GM19468 (cell line): ENCODE results near the gene PHF1.
"Not testable (repeated sequence)": the region's sequence is repeated elsewhere in the genome, so short reads cannot be mapped to it uniquely, and the experiment has no call there.

Experiments
- ATAC-seq: cut with Tn5 transposase; IDR thresholded peaks from one replicate; pipeline ENCODE4 v1.9.1; 2021; ENCODE audit warnings: mild to moderate bottlenecking, moderate library complexity, moderate number of reproducible peaks; ENCODE audit not compliant: unreplicated experiment; ENCODE audit errors: extremely low read depth

PHF1 gene

DNA sequence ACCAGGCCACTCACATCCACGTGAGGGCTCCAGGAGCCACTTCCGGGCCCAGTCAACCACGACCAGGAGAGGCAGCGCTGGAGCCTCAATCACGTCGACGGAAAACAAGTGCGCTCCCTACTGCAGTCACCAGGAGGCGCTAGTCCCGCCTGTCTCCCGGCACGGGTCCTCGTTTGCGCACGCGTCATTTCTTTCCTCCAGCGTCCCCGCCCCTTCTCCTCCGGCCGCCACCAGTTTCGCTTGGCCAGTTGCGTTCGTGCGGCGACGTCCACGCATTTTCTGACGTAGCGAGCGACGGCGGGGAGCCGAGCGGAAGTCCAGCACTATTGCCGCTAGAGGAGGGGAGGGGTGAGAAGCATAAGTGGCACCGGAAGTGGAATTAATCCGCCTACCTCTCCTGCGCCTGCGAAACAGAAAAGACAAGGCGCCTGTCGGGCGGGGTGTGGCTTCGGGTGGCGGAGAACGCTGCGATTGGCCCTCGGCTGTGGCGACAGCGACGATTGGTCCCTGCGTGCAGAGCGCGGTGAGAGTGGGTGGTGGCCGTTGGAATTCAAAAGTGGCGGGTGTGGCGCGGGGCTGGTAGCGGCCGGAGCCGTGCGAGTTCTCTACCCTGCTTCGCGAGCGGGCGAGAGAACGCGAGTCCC is 19.4 kb upstream of the PHF1 start, which contains the start of gene KIFC1:
Gene KIFC1, plus strand, starts transcription at position 546 of the 644 bp plus-strand sequence. CDS start 163 bp downstream, outside the sequence.
- ATAC-seq = peak; percentile 82

DNA sequence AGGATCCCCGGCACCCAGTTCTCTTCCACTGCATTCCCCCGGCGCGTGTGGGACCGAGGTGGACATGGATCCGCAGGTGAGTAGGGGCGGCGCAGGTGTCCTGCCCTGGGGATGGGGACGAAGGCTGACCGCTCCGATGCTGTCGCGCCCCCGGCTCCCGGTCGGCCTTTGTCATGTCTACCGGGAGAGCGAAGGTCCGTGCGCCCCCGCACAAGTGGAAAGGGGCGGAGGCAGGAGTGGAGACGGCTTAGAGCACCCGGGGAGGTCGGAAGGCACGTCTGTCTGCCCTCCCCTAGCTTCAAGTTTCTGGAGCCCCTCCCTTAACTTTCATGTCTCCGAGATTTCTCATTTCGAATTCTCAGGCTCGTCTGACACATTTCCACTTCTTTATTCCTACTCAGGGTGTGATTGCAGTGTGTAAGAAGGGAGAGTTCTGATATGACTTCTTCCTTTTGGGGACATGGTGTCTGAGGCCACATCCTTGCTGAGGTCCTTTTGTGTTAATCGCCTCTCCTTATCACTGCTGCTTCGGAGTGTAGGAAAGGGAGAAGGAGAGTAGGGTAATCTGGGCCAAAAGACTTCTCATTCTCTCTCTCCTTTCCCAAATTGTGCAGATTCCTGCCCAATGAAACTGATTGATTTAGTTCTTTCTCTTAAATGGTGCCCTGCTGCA is 18.8 kb upstream of the PHF1 start:
- no peak for ATAC-seq

DNA sequence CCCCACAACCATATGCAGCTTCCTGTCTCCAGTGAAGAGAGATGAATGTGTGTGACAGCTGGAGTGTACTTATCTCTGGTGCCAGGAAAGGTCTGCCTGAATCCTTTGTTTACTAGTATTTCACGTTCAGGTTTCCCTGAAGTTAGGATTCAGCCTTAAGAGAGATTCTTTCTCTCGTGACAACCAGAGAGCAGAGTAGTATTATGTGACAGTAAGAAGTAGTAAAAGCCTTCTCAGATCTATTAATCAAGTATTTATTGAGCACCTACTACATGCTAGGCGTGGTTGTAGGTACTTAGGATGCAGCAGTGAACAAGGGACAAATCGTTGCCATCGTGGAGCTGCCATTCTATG is 18.2 kb upstream of the PHF1 start:
- no peak for ATAC-seq

DNA sequence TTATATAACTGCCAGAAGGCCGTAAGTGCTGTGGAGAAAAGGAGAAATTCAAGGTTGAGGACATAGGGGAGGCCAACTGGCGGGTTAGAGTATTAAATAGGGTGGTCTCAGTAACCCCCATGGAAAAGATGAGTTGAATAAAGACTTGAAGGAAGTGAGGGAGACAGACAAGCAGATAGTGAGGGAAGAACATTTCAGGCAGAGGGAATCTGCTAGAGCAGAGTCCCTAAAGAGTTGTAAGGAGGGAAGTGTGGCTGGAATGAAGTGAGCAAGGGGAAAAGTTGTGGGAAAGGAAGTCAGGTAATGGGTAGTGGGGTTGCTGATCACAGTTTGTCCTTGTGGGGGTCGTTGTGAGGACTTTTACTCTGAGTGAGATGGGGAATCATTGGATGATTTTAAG is 17.8 kb upstream of the PHF1 start:
- no peak for ATAC-seq

DNA sequence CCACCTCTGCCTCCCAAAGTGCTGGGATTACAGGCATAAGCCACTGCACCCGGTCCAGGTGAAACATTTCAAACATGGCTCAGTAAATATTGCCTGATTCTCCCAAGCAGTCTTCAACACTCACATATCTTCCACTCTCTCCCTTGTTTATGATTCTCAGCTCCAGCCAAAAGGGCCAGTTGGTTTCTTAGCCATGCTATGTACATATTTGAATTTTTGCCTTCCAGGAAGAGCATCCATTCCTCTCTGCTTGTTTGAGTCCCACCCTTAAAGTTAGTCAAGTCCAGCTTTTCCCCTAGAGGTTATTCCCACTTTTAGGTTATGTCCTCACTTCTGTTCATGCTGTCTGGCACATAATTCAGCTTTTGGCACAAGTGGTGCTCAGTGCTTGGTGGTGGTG is 13.3 kb upstream of the PHF1 start:
- no peak for ATAC-seq

DNA sequence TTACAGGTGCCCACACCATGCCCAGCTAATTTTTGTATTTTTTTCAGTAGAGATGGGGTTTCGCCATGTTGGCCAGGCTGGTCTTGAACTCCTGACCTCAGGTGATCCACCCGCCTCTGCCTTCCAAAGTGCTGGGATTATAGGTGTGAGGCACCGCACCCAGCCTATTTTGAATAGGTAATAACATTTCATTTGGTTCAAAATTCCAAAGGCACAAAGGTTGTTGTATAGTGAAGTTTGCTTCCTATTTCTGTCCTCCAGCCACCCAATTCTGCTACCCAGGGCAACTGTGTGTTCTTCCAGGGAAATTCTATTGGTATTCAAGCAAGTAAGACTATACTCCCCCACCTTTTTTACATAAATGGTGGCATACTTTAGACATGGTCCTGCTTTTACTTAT is 12.2 kb upstream of the PHF1 start:
- ATAC-seq = not testable (repeated sequence)

DNA sequence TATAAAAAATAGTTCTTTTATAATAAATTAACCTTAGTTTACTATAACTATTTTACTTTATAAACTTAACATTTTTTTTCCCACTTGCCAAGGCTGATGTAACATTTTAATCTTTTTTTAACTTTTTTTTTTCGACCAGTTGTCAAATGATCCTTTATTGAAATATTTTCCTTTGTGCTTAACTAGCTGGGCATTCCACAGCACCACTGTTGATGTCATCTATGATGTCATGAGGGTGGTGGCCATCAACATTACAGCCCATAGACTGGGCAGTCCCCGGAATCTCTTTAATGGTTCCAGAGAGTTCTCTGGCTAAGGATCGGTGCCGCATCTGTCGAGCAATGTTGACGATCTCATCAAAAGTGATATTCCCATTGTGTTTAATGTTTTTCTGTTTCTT is 10.9 kb upstream of the PHF1 start:
- ATAC-seq = not testable (repeated sequence)

DNA sequence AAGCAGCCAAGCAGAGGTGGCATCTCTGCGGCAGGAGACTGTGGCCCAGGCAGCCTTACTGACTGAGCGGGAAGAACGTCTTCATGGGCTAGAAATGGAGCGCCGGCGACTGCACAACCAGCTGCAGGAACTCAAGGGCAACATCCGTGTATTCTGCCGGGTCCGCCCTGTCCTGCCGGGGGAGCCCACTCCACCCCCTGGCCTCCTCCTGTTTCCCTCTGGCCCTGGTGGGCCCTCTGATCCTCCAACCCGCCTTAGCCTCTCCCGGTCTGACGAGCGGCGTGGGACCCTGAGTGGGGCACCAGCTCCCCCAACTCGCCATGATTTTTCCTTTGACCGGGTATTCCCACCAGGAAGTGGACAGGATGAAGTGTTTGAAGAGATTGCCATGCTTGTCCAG is 5.9 kb upstream of the PHF1 start:
- no peak for ATAC-seq

DNA sequence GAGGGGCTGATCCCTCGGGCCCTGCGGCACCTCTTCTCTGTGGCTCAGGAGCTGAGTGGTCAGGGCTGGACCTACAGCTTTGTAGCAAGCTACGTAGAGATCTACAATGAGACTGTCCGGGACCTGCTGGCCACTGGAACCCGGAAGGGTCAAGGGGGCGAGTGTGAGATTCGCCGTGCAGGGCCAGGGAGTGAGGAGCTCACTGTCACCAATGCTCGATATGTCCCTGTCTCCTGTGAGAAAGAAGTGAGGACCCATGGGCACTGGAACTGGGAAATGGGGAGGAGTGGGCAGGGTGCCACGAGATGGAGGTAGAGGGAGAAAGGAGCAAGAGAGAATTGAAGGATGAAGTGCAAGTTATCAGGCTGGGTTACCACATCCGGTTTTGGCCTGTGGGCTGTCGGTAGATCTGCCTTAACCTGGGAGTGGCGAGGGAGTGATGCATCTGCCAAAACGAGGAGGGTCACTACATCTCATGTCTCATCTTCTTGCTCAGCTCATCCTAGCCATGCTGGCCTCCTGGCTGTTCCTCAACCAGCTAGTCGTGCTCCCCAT is 5.4 kb upstream of the PHF1 start:
- no peak for ATAC-seq

DNA sequence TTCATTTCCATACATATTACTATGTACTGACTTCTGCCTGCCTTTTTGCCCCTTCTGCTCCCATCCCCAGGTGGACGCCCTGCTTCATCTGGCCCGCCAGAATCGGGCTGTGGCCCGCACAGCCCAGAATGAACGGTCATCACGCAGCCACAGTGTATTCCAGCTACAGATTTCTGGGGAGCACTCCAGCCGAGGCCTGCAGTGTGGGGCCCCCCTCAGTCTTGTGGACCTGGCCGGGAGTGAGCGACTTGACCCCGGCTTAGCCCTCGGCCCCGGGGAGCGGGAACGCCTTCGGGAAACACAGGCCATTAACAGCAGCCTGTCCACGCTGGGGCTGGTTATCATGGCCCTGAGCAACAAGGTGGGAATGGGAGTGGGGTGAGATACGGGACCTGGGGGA is 4.7 kb upstream of the PHF1 start:
- ATAC-seq = no peak

DNA sequence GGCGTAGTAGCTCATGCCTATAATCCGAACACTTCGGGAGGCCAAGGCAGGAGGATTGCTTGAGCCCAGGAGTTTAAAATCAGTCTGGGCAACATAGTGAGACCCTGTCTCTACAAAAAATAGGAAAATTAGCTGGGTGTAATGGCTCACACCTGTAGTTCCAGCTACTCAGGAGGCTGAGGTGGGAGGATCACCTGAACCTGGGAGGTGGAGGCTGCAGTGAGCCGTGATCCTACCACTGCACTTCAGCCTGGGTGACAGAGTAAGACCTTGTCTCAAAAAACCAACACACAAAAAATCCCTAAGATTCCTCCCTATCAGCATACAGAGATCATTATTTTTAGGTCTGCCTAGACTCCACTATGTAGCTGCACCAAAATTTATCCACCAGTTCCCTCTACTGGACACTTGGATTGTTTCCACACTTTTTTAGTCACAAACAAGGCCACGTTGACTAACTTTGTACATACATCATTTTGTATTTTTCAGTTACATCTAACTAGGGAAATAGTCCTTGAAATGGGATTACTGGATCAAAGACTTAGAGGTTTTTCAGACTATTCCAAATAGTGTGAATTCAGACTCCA is 3.6 kb upstream of the PHF1 start:
- no peak for ATAC-seq

DNA sequence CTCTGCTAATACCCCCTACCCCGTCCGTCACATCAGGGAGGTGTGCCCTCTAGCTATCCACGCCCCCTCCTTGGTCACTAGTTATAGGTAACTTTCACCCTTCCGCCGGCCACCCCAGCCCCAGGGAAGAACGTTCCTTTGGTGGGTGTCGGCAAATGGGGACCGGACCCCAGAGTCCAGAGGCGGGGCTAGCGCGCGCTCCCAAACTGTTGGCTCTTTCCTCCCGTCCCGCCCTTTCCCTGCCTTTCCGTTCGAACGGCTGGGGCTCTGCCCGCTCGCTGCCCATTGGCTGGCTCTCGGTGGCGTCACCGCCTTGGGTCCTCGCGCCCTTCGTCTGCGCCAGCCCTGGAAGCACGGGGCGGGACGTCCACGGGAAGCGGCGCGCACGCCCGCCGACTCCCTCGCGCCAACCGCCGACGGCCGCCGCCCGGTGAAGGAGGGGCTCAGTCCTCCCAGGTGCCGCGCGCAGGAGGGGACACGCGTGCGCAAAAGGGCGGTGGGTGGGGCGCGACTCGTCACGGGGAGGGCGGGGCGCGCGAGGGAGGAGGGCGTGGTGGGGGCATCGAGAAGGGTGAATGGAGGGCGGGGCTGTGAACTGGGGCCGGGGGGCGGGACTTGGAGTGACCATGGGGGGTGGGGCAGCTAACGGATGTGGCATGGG is 634 bp upstream of the PHF1 start:
- ATAC-seq = peak; percentile 63

DNA sequence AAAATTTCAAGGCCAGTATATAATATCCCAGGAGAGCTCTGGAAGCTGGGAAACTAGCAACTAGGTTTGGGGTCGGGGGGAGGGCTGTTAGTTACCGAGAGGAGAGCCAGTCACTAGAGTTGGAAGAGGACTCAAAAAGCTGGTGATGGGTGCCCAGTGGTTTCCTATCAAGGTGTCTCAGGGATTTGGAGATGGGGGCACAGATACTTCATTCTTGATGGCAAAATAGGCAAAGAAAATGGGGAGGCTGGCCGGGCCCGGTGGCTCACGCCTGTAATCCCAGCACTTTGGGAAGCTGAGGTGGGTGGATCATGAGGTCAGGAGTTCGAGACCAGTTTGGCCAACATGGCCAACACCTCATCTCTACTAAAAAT is 805 bp downstream of the PHF1 start:
- no peak for ATAC-seq

DNA sequence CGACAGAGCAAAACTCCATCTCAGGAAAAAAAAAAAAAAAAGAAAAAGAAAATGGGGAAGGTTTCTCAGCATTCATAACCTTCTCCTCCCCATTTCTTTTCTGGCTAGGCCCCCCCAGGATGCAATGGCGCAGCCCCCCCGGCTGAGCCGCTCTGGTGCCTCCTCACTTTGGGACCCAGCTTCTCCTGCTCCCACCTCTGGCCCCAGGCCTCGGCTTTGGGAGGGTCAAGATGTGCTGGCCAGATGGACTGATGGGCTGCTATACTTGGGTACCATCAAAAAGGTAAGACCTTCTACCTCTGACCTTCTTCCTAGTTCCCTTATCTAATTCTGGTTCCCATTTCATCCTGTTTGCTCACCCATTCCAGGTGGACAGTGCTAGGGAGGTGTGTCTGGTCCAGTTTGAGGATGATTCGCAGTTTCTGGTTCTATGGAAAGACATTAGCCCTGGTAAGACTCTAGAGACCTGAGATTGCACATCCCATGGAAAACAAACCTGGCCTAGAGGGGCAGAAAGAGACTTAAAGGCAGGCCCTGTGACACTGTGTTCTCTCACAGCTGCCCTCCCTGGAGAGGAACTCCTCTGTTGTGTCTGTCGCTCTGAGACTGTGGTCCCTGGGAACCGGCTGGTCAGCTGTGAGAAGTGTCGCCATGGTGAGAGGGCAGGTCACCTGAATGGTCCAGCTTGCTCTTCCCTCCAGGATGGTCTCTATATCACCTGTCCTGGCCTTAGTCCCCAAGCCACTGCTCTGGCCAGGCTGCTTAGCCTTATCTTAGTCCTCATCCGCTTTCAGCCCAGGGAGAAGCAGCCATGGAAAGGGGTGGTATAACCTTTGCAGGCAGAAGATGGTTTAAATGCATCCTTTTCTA is 1.6 kb downstream of the PHF1 start:
- ATAC-seq = no peak

DNA sequence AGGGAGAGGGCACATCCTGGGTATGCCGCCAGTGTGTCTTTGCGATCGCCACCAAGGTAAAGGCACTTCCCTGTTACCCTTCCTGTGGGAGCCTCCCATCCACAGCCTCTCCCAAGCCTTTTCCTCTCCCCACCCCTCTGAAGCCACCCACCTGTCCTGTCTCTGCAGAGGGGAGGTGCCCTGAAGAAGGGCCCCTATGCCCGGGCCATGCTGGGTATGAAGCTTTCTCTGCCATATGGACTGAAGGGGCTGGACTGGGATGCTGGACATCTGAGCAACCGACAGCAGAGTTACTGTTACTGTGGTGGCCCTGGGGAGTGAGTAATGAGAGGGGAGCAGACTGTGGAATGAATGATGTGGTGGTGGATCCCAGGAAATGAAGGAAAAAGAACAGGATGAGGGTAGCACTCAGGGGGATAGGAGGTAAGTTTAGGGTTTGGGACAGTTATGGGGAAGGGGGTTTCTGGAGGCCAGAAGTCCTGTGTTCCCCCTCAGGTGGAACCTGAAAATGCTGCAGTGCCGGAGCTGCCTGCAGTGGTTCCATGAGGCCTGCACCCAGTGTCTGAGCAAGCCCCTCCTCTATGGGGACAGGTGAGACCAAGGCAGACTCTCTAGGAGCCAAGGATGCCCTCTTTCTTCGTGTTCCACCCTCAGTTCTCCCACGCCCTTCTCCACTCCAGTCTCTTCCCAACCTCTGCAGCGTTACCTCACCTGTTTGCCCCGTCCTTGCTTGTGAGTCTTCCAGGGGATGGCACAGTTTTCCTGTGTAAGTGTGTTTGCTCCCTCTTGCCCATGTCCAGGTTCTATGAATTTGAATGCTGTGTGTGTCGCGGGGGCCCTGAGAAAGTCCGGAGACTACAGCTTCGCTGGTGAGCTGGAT is 2.7 kb downstream of the PHF1 start:
- ATAC-seq = no peak

DNA sequence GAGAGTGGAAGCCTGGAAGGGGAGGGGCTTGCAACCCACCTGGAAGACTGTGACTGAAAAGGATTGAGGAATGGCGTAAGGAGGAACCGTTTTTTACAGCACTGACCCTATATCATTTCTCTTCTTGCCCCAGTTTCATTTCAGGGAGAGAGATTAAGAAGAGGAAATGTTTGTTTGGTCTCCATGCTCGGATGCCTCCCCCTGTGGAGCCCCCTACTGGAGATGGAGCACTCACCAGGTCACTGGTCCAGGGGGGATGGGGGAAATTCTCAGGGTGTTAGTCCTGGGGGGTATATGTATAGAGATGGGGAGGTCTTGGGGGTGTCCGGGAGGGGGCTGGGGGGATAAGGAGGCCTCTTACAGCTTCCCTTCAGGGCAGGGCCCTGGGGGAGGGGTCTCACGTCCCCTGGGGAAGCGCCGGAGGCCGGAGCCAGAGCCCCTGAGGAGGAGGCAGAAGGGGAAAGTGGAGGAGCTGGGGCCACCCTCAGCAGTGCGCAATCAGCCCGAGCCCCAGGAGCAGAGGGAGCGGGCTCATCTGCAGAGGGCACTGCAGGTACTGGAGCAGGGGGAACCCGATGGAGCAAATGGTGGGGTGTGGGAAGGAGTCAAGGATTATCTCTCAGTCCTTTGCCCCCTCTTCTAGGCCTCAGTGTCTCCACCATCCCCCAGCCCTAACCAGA is 3.9 kb downstream of the PHF1 start:
- ATAC-seq = no peak

DNA sequence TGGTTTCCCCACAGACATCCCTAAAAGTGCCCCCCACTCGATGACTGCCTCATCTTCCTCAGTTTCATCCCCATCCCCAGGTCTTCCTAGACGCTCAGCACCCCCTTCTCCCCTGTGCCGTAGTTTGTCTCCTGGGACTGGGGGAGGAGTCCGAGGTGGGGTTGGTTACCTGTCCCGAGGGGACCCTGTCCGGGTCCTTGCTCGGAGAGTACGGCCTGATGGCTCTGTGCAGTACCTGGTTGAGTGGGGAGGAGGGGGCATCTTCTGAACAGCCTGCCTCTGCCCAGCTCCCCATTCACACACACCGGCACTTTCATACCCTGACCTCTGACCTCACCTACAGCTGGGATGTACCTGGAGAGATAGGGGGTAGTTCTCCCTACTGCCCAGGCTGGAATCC is 5.0 kb downstream of the PHF1 start:
- no peak for ATAC-seq

DNA sequence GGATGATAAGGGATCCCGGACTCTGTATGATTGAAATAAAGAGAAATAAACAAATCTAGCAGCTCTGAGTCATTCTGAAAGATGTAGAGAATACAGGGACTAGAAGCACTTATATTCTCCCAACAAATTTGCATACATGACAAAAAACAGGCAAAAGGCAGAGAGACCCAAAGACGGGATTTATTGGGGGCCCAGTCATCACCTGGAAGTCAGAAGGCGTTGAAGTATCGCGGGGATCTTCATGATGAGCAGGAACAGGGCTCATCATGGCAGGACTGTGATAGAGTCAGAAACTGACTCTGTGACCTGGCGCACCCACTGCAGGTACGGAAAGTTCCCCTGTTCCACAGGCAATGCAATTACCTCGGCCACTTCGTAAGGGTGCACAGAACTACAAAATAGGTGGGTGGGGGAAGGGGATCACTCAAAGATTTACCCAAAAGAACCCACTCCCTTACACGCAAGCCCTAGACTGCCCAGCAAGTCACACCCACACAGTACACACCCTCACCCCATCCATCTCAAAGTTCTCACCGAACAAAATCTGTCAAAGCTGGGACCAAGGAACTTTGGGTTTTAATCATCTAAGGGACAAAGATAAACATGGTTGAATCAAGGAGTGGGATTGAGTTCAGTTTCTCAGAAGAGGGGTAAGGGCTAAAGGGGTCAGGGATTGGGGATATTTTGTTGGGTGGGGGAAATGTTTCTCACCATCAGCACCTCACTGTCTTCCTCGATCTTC is 5.7 kb downstream of the PHF1 start:
- no peak for ATAC-seq
